Neuron (in vitro differentiated cells): ENCODE results near the gene SDHAF3.
"Not testable (repeated sequence)": the region's sequence is repeated elsewhere in the genome, so short reads cannot be mapped to it uniquely, and the experiment has no call there.

ENCODE experiments used
- H2AFZ ChIP-seq: one replicate; pipeline ENCODE4 v1.6.1; 2013; ENCODE audit warnings: low read depth, mild to moderate bottlenecking, inconsistent platforms, low read length, moderate library complexity
- H3K27me3 ChIP-seq: one replicate; pipeline ENCODE4 v1.6.1; 2013; ENCODE audit warnings: low read length; ENCODE audit not compliant: insufficient read depth
- H3K36me3 ChIP-seq: one replicate; pipeline ENCODE4 v1.6.1; 2013; ENCODE audit warnings: low read length; ENCODE audit not compliant: insufficient read depth
- H3K4me1 ChIP-seq: one replicate; pipeline ENCODE4 v1.6.1; 2013; ENCODE audit warnings: low read length; ENCODE audit not compliant: insufficient read depth
- H3K4me3 ChIP-seq: 2 replicates; pipeline ENCODE4 v1.5.1; 2013; ENCODE audit warnings: mild to moderate bottlenecking, low read length, moderate library complexity
- H3K9me3 ChIP-seq: one replicate; pipeline ENCODE4 v1.6.1; 2013; ENCODE audit warnings: low read length

Gene SDHAF3

DNA sequence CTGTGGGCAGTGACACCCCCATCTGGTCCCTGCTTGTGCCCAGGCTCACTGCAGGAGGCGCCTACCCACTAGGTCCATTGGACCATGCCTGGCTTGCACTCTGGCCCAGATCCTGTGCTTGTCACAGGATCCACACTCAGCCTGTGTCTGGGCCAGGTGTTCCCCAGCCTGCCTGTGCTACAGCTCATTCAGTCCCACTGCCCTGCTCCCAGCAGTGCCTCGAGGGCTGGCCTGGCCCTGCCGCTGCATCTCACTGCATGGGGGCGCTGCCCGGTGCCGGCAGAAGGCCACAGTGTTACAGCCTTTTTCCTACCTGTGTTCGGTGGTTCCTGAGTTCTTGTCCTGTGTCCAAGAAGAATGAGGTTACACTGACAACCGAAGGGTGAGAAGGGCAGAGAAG is 21.3 kb downstream of the SDHAF3 start:
- H3K4me1 ChIP-seq, result no peaks in the 10 kb centered on the region
- no peaks in the 10 kb centered on the region for H3K27me3 ChIP-seq
- H3K9me3 ChIP-seq, result peaks cover 11% of the 10 kb centered on the region
- H3K36me3 ChIP-seq, result no peaks in the 10 kb centered on the region
- no peak overlapping the region for H3K4me3 ChIP-seq
- H2AFZ ChIP-seq, result no peak overlapping the region

DNA sequence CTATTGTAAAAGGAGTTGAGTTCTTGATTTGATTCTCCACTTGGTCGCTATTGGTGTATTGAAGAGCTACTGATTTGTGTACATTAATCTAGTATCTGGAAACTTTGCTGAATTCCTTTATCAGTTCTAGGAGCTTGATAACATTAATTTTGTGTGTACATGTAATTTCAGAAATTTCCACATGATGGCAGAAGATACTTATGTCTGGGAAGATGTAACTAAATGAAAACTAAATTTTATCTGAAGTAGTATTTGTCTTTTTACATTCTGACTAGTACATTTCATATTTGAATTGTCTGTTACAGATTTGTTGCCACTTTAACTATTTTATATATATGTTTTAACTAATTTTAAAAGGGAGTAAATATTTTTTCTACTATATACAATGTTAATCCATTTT is 27.6 kb downstream of the SDHAF3 start:
- no peak overlapping the region for H3K4me3 ChIP-seq
- no peak overlapping the region for H2AFZ ChIP-seq
- no peaks in the 10 kb centered on the region for H3K4me1 ChIP-seq
- H3K27me3 ChIP-seq, result no peaks in the 10 kb centered on the region
- peaks cover 3% of the 10 kb centered on the region for H3K9me3 ChIP-seq
- H3K36me3 ChIP-seq, result no peaks in the 10 kb centered on the region

DNA sequence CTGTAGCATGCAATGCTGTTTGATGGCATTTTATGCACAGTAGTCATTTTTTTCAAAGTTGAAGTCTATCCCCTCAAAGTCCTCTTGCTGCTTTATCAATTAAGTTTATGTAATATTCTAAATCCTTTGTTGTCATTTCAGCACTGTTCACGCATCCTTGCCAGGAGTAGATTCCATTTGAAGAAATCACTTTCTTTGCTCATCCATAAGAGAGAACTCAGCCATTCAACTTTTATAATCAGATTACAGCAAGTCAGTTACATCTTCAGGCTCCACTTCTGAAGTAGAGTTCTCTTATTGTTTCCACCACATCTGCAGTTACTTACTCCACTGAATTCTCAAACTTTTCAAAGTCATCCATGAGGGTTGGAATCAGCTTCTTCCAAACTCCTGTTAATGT is 32.3 kb downstream of the SDHAF3 start:
- H2AFZ ChIP-seq, result no peak overlapping the region
- no peak overlapping the region for H3K4me3 ChIP-seq
- no peaks in the 10 kb centered on the region for H3K27me3 ChIP-seq
- no peaks in the 10 kb centered on the region for H3K4me1 ChIP-seq
- H3K9me3 ChIP-seq, result no peaks in the 10 kb centered on the region
- peaks cover 2% of the 10 kb centered on the region for H3K36me3 ChIP-seq

DNA sequence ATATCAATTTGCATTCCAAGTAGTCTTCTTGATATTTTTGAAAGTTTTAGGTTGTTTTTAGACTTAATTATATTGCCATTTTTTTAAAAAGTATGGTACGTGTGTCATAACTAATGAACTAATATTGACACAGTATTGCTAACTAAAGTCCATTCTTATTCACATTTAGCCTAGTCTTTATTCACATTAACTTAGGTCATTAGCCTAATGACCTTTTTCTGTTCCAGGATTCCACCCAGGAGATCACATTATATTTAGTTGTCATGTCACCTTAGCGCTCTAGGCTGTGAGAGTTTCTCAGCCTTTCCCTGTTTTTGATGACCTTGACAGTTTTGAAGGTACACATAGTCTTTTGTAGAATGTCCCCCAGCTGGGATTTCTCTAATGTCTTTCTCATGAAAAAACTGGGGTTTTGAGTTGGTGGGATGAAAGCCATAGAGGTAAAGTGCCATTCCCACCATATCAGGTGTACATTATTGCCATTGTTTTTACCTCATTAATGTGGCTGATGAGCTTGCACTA is 38.5 kb downstream of the SDHAF3 start:
- H2AFZ ChIP-seq, result no peak overlapping the region
- no peaks in the 10 kb centered on the region for H3K4me1 ChIP-seq
- peaks cover 7% of the 10 kb centered on the region for H3K9me3 ChIP-seq
- no peak overlapping the region for H3K4me3 ChIP-seq
- no peaks in the 10 kb centered on the region for H3K27me3 ChIP-seq
- H3K36me3 ChIP-seq, result peaks cover 4% of the 10 kb centered on the region

DNA sequence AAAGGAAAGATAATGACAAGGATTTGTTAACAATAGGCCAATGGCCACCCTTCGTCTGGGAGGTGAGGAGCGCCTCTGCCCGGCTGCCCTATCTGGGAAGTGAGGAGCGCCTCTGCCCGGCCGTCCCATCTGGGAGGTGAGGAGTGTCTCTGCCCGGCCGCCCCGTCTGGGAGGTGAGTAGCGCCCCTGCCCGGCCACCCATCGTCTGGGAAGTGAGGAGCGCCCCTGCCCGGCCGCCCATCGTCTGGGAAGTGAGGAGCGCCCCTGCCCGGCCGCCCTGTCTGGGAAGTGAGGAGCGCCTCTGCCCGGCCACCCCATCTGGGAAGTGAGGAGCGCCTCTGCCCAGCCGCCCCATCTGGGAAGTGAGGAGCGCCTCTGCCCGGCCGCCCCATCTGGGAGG is 42.5 kb downstream of the SDHAF3 start:
- not testable (repeated sequence) for H3K36me3 ChIP-seq, H3K4me1 ChIP-seq, H3K4me3 ChIP-seq, H3K27me3 ChIP-seq, H2AFZ ChIP-seq
- H3K9me3 ChIP-seq, result peaks cover 11% of the 10 kb centered on the region

DNA sequence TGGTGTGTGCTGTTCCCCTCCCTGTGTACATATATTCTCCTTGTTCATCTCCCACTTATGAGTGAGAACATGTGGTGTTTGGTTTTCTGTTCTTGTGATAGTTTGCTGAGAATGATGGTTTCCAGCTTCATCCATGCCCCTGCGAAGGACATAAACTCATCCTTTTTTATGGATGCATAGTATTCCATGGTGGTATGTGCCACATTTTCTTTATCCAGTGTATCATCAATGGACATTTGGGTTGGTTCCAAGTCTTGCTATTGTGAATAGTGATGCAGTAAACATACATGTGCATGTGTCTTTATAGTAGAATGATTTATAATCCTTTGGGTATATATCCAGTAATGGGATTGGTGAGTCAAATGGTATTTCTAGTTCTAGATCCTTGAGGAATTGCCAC is 44.1 kb downstream of the SDHAF3 start:
- not testable (repeated sequence) for H3K4me3 ChIP-seq

DNA sequence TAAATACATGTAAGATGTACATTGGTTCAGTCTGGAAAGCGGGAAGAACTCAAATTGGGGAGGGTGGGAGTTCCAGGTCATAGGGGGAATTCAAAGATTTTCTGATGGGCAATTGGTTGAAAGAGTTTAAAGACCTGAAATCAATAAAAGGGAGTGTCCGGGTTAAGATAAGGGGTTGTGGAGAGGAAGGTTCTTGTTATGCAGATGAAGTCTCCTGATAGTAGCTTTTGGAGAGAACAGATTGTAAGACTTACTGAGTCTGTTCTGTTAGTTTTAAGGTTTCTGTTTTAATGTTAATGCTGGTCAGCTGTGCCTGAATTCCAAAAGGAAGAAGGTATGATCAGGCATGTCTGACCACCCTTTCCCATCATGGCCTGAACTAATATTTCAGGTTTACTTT is 48.8 kb downstream of the SDHAF3 start:
- H3K27me3 ChIP-seq, result no peaks in the 10 kb centered on the region
- H3K36me3 ChIP-seq, result no peaks in the 10 kb centered on the region
- H2AFZ ChIP-seq, result no peak overlapping the region
- H3K4me3 ChIP-seq, result no peak overlapping the region
- H3K4me1 ChIP-seq, result no peaks in the 10 kb centered on the region
- peaks cover 10% of the 10 kb centered on the region for H3K9me3 ChIP-seq

More for the DNA sequence above, 44.1 kb downstream of the SDHAF3 start:
- not testable (repeated sequence) for H3K4me1 ChIP-seq, H2AFZ ChIP-seq, H3K36me3 ChIP-seq, H3K27me3 ChIP-seq
- H3K9me3 ChIP-seq, result peaks cover 11% of the 10 kb centered on the region

DNA sequence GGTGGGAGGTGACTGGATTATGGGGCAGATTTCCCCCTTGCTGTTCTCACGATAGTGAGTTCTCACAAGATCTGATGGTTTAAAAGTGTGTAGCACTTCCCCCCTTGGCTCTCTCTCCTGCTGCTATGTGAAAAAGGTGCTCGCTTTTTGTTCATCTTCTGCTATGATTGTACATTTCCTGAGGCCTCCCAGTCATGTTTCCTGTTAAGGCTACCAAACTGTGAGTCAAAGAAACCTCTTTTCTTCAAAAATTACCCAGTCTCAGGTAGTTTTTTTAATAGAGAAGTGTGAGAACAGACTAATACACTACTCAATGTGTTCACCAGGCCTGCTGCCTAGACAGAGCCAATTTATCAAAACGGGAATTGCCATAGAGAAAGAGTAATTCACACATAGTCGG is 49.7 kb downstream of the SDHAF3 start:
- Histone ChIP-seq H3K4me1 (no peaks in the 10 kb centered on the region), H3K36me3 (no peaks in the 10 kb centered on the region), H3K27me3 (no peaks in the 10 kb centered on the region), H3K4me3 (no peak overlapping the region), H2AFZ (no peak overlapping the region), H3K9me3 (peaks cover 8% of the 10 kb centered on the region)

DNA sequence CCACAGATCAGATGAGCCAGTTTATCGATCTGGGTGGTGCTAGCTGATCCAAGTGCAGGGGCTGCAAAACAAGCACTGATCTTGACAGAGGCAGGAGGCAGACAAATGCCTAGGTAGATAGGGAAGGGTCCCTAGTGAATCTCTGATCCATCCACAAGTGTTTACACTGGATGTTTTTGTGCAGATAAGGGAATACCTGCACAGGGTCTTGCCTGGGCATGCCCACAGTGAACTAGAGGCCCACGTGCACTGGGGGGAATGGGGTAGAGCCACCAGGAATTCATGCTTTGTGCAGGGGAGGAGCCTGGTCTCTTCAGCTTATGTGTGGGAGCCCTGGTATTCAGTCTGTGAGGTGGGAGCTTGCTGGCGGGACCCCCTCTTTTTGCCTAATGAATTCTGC is 50.3 kb downstream of the SDHAF3 start:
- H3K4me3 ChIP-seq, result no peak overlapping the region
- H3K4me1 ChIP-seq, result no peaks in the 10 kb centered on the region
- H2AFZ ChIP-seq, result no peak overlapping the region
- no peaks in the 10 kb centered on the region for H3K36me3 ChIP-seq
- H3K27me3 ChIP-seq, result no peaks in the 10 kb centered on the region
- peaks cover 8% of the 10 kb centered on the region for H3K9me3 ChIP-seq

DNA sequence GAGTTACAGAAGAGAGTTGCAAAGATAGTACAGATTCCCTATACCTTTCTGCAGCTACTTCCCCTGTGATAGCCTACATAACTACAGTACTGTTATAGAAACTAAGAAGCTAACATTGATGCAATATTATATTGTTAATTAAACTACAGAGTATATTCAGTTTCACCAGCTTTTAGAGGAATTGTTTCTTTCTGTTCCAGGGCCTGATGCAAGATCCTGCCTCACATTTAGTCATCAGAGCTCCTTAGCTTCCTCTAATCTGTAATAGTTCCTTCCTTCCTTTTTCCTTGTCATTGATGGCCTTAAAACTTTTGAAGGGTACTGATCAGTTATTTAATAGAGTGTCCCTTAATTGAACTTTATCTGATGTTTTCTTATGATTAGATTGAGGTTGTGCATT is 56.8 kb downstream of the SDHAF3 start:
- Histone ChIP-seq H3K4me1 (no peaks in the 10 kb centered on the region), H3K27me3 (no peaks in the 10 kb centered on the region), H3K4me3 (no peak overlapping the region), H3K36me3 (no peaks in the 10 kb centered on the region), H3K9me3 (no peaks in the 10 kb centered on the region), H2AFZ (no peak overlapping the region)

DNA sequence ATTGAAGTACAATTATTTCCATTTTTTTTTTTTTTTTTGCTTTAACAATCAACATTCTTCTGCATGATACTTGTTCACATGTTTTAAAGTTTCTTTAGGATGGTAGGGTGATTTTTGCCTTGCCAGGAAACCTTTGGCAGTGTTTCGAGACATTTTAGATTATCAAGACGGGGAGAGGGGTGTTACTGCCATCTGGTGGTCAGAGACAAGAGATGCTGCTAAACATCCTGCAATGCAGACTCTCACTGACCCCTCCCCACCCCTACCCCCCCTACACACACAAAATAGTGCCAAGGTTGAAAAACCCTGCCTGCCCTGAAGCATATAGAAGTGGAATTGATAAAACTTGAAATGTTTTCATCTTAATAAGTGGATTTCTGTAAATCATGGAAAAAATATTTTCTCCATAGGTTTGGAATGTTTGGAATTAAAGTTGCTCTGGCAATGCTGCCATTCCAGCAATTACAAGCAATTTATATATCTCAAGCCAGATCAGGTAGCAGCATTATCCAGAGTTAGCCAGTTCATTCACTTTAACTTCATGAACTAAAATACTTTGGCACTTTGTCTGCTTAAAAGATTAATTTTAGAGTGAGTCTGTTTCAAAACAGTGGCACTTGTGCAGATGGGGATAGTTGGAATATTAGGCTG is 62.1 kb downstream of the SDHAF3 start:
- no peak overlapping the region for H2AFZ ChIP-seq
- H3K36me3 ChIP-seq, result peaks cover 6% of the 10 kb centered on the region
- no peaks in the 10 kb centered on the region for H3K4me1 ChIP-seq
- H3K9me3 ChIP-seq, result peaks cover 3% of the 10 kb centered on the region
- H3K27me3 ChIP-seq, result no peaks in the 10 kb centered on the region
- no peak overlapping the region for H3K4me3 ChIP-seq

DNA sequence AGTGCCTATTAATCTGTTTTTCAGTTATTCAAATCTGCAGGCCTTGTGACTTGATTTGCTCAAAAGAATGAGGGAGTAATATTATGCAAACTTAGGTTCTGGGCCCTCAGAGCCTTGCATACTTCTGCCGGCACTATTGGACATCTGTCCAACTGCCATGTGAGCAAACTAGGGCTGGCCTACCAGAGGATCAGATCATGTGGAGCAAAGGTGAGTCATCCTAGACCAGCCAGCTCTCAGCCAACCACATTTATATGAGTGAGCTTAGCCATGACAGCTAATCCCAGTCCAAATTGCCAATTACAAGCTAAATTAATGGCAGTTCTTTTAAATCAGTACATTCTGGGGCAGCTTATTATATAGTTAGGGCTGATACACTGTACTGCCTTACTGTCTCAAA is 69.6 kb downstream of the SDHAF3 start:
- H3K27me3 ChIP-seq, result no peaks in the 10 kb centered on the region
- peaks cover 3% of the 10 kb centered on the region for H3K9me3 ChIP-seq
- no peak overlapping the region for H3K4me3 ChIP-seq
- H3K36me3 ChIP-seq, result peaks cover 5% of the 10 kb centered on the region
- no peak overlapping the region for H2AFZ ChIP-seq
- no peaks in the 10 kb centered on the region for H3K4me1 ChIP-seq

DNA sequence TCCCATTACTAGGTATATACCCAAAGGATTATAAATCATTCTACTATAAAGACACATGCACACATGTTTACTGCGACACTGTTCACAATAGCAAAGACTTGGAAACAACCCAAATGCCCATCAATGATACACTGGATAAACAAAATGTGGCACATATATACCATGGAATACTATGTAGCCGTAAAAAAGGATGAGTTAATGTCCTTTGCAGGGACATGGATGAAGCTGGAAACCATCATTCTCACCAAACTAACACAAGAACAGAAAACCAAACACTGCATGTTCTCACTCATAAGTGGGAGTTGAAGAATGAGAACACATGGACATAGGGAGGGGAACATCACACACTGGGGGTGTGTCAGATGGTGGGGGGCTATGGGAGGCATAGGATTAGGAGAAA is 78.7 kb downstream of the SDHAF3 start:
- H3K4me1 ChIP-seq, result peaks cover 20% of the 10 kb centered on the region
- H3K4me3 ChIP-seq, H3K27me3 ChIP-seq, H3K9me3 ChIP-seq, H2AFZ ChIP-seq, H3K36me3 ChIP-seq: not testable (repeated sequence)

DNA sequence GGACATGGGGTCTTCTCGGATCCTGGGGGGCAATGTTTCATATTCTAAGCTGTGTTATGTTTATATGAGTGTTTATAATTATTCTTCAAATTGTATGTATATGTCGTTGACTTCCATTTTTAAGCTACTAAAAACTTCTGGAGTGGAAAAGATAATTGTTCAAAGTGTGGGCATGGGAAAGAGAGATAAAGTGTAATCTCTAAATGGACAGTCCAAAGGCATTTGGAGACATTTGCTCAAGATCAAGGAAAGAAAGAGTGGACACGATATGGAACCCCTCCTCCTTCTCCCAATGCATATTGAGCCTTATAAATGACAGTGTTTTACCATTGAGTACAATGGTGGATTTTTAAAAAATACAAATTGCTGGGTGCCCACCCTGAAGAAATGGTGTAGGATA is 81.1 kb downstream of the SDHAF3 start:
- Histone ChIP-seq H3K9me3 (no peaks in the 10 kb centered on the region), H2AFZ (no peak overlapping the region), H3K27me3 (no peaks in the 10 kb centered on the region), H3K4me1 (peaks cover 20% of the 10 kb centered on the region), H3K4me3 (no peak overlapping the region), H3K36me3 (no peaks in the 10 kb centered on the region)
